Upper lobe of left lung (tissue), 6 donors: ENCODE data around the gene TTC9C. TPM values are rescaled to one million over a fixed set of nuclear protein-coding genes. Genes with fewer than 3 reads are reported as not detected.
A peak's percentile ranks its signal among the peaks of the same experiment; 100 is the strongest.

Source experiments
- ATAC-seq, 2 donors: fragments of 200-7000 bp; cut with Tn5 transposase; one replicate each; pipeline ENCODE4 v1.9.1; 2022; ENCODE audit warnings: mild to moderate bottlenecking in 2 of 2, moderate library complexity in 2 of 2; ENCODE audit not compliant: low FRiP score in 2 of 2
- DNase-seq, 2 donors: peaks; one replicate each; pipeline ENCODE4 v3.0.0-alpha.2; 2019 to 2020
- H3K27ac ChIP-seq, 4 donors: fragments of 200-600 bp; sonication (generic); one replicate each; pipeline ENCODE4 v1.5.1; 2016 to 2019
- H3K27me3 ChIP-seq, 4 donors: fragments of 200-600 bp; sonication (generic); one replicate each; pipeline ENCODE4 v1.5.1; 2017 to 2019
- H3K36me3 ChIP-seq, 4 donors: fragments of 200-600 bp; sonication (generic); one replicate each; pipeline ENCODE4 v1.5.1; 2016 to 2019
- H3K4me1 ChIP-seq, 4 donors: fragments of 200-600 bp; sonication (generic); one replicate each; pipeline ENCODE4 v1.5.1; 2018 to 2019
- H3K4me3 ChIP-seq, 4 donors: fragments of 200-600 bp; sonication (generic); one replicate each; pipeline ENCODE4 v1.5.1; 2017 to 2019; ENCODE audit warnings: mild to moderate bottlenecking in 2 of 4, moderate library complexity in 1 of 4
- H3K9me3 ChIP-seq, 4 donors: fragments of 200-600 bp; sonication (generic); one replicate each; pipeline ENCODE4 v1.5.1; 2018 to 2019
- CTCF ChIP-seq, 6 experiments: fragments of 450-650 bp in 4 of 6; fragments of 200-600 bp in 2 of 6; sonication (generic) in 2 of 6; IDR thresholded peaks; one replicate each; pipeline ENCODE4 v1.5.1; 2016 to 2019; ENCODE audit warnings: antibody characterized with exemption in 6 of 6
- EP300 ChIP-seq, 4 donors: sonication (generic); formaldehyde crosslinking; IDR thresholded peaks; one replicate each; pipeline ENCODE4 v1.5.1; 2017; ENCODE audit warnings: antibody characterized with exemption in 4 of 4, control low read depth in 2 of 4
- POLR2A ChIP-seq, 4 donors: fragments of 450-650 bp; IDR thresholded peaks; one replicate each; pipeline ENCODE4 v1.5.1; 2016 to 2017; ENCODE audit warnings: antibody characterized with exemption in 4 of 4, mild to moderate bottlenecking in 2 of 4
- POLR2AphosphoS5 ChIP-seq, 2 donors: sonication (generic); formaldehyde crosslinking; IDR thresholded peaks; one replicate each; pipeline ENCODE4 v1.5.1; 2017; ENCODE audit warnings: antibody characterized with exemption in 2 of 2
- WGBS, 2 donors: methylation state at CpG; one replicate each; pipeline ENCODE4 v1.1.5; 2017 to 2018; 5-methylcytosine and 5-hydroxymethylcytosine counted together
- total RNA-seq, 6 donors: library from RNA; depleted of rRNA in 4 of 6; stranded (reverse); fragments of >200 nt in 4 of 6; gene quantifications; one replicate each; pipeline versions ENCODE4 v1.1.0 to v1.2.1, GENCODE V29; 2016 to 2021
- donor health status: DM: no; HTN: no; CAD: no; lungs with moderate emphysema.
- donor health status: DM: no; HTN: yes; CAD: no; lungs with severe emphysema.

Gene TTC9C
- total RNA-seq, 6 donors from 2014 or later, result 18.9 to 31.5 (median 28.6) TPM

GRCh38 chr11:62782753-62783152 is 54.5 kb downstream of the TTC9C start:
- ATAC-seq (no peak), DNase-seq (no peak)
- Histone ChIP-seq H3K36me3 (peaks cover 0 to 49% (median 18%) of the 10 kb centered on the region in 4 donors), H3K4me1 (peaks cover 8 to 12% (median 9%) of the 10 kb centered on the region in 4 donors), H3K27ac (no peak overlapping the region), H3K27me3 (no peaks in the 10 kb centered on the region), H3K4me3 (no peak overlapping the region), H3K9me3 (no peaks in the 10 kb centered on the region)
- no peak for TF ChIP-seq POLR2AphosphoS5 (IDR thresholded peaks at IDR 0.05)
- 95 to 97% methylated on average over 7 of the region's 7 CpGs for WGBS, 2 donors

GRCh38 chr11:62786318-62787004 is 58.2 kb downstream of the TTC9C start:
- Histone ChIP-seq H3K9me3 (no peaks in the 10 kb centered on the region), H3K4me1 (peaks cover 33 to 49% (median 37%) of the 10 kb centered on the region in 4 donors), H3K27me3 (no peaks in the 10 kb centered on the region), H3K4me3 (peak overlapping the region; percentile 85 to 99 (median 93)), H3K27ac (peak overlapping the region; percentile 89 to 98 (median 94)), H3K36me3 (peaks cover 0 to 42% (median 14%) of the 10 kb centered on the region in 4 donors)
- peak; percentile 93 to 99 (median 98) for TF ChIP-seq CTCF (IDR thresholded peaks at IDR 0.05)
- TF ChIP-seq EP300 (IDR thresholded peaks at IDR 0.05), result no peak
- peak; percentile 24 to 37 for TF ChIP-seq POLR2AphosphoS5 (IDR thresholded peaks at IDR 0.05)
- DNase-seq (peak; percentile 94 to 98), ATAC-seq (peak; percentile 88 to 93)
- WGBS, 2 donors, result 5 to 16% methylated on average over 5 to 6 of the region's 51 CpGs

DNA sequence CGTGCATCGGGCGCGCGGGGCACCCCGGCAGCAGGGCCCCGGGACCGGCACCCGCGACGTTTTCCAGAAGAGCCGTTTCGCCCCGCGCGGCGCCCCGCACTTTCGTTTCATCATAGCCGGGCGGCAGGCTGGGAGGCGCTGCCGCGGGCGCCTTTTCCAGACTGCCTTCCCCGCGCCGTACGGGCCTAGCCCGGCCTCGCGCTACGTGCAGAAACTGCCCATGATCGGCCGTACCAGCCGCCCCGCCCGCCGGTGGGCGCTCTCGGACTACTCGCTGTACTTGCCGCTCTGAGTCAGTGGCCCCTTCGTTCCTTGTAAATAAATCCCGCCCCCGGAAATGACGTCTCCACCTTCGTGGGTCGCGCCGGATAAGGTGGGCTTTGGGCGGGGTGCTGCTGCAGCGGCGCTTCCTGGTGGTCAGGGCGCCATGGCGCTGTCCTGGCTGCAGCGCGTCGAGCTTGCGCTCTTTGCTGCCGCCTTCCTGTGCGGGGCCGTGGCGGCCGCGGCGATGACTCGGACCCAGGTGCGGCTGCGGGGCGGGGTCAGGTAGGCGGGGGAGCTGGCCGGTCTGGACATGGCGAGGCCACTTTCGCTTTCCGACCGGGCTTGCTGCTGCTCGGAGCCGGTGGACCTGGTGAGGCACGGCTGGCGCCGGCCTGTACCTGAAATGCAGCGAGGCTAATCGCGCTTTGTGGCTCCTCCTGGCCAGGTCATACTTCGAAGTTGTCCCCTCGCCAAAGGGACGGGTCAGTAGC is 58.9 kb downstream of the TTC9C start, which contains the start of gene TMEM179B:
TMEM179B (plus strand) TSS at position 398 of the 755 bp plus-strand sequence; CDS start at position 428, 30 bp downstream.
- peaks cover 36 to 54% (median 40%) of the 10 kb centered on the region in 4 donors for H3K4me1 ChIP-seq
- peak within 1 kb of the TSS; percentile 89 to 98 (median 94) for H3K27ac ChIP-seq
- peak; percentile 92 to 95 for ATAC-seq
- H3K36me3 ChIP-seq, result peaks cover 0 to 37% (median 11%) of the 10 kb centered on the region in 4 donors
- TF ChIP-seq POLR2AphosphoS5 (IDR thresholded peaks at IDR 0.05) (peak; percentile 99 to 100), POLR2A (IDR thresholded peaks at IDR 0.05) (peak; percentile 74 to 99 (median 95)), EP300 (IDR thresholded peaks at IDR 0.05) (peak in 1 of 4 donors; percentile 69), CTCF (IDR thresholded peaks at IDR 0.05) (peak in 5 of 6 experiments; percentile 24 to 77 (median 48))
- H3K27me3 ChIP-seq, result no peaks in the 10 kb centered on the region
- peak within 1 kb of the TSS; percentile 85 to 99 (median 93) for H3K4me3 ChIP-seq
- WGBS, 2 donors, result 0 to 3% methylated on average over 3 to 18 of the region's 88 CpGs
- H3K9me3 ChIP-seq, result no peaks in the 10 kb centered on the region
- DNase-seq, result peak; percentile 98 to 100

Other genes starting within 250 kb of the TTC9C start
- gene AHNAK, start 181.7 kb upstream of the TTC9C start, total RNA-seq, result 1,000 to 10,000 TPM in 2 of 6 donors, 100 to 1,000 TPM in 4; 583 to 1,153 (median 829) TPM
- 100 to 1,000 TPM; 557 to 997 (median 889) TPM for gene EEF1G, start 154.6 kb upstream of the TTC9C start, total RNA-seq
- 10 to 100 TPM in 3 of 6 donors, 1 to 10 TPM in 3; 5.3 to 25.4 (median 11.7) TPM for gene TUT1, start 137.0 kb upstream of the TTC9C start, total RNA-seq
- gene MTA2, start 126.6 kb upstream of the TTC9C start, total RNA-seq, result 10 to 100 TPM; 57.6 to 88.0 (median 69.8) TPM
- 100 to 1,000 TPM in 1 of 6 donors, 10 to 100 TPM in 5; 31.0 to 148 (median 71.0) TPM for gene EML3, start 115.7 kb upstream of the TTC9C start, total RNA-seq
- gene ROM1, start 115.2 kb upstream of the TTC9C start, total RNA-seq, result 1 to 10 TPM; 3.1 to 9.2 (median 5.2) TPM
- 10 to 100 TPM; 21.3 to 43.9 (median 37.9) TPM for gene B3GAT3, start 106.5 kb upstream of the TTC9C start, total RNA-seq
- gene GANAB, start 81.9 kb upstream of the TTC9C start, total RNA-seq, result 100 to 1,000 TPM in 4 of 6 donors, 10 to 100 TPM in 2; 82.3 to 240 (median 138) TPM
- 10 to 100 TPM in 5 of 6 donors, 1 to 10 TPM in 1; 9.5 to 31.5 (median 19.8) TPM for gene INTS5, start 75.2 kb upstream of the TTC9C start, total RNA-seq
- 10 to 100 TPM; 16.8 to 42.0 (median 30.6) TPM for gene C11orf98, start 63.3 kb upstream of the TTC9C start, total RNA-seq
- gene CSKMT, start 63.2 kb upstream of the TTC9C start, total RNA-seq, result 10 to 100 TPM in 3 of 6 donors, 1 to 10 TPM in 3; 5.7 to 16.0 (median 10.0) TPM
- gene UQCC3, start 56.8 kb upstream of the TTC9C start, total RNA-seq, result 10 to 100 TPM in 1 of 6 donors, 1 to 10 TPM in 5; 5.0 to 12.6 (median 6.7) TPM
- 10 to 100 TPM in 1 of 6 donors, 1 to 10 TPM in 5; 3.6 to 19.9 (median 6.8) TPM for gene LBHD1, start 56.2 kb upstream of the TTC9C start, total RNA-seq
- gene UBXN1, start 49.4 kb upstream of the TTC9C start, total RNA-seq, result 100 to 1,000 TPM; 104 to 186 (median 128) TPM
- gene LRRN4CL, start 39.0 kb upstream of the TTC9C start, total RNA-seq, result 1 to 10 TPM in 5 of 6 donors, under 1 TPM in 1; 0.61 to 6.4 (median 1.8) TPM
- 100 to 1,000 TPM in 2 of 6 donors, 10 to 100 TPM in 4; 75.5 to 198 (median 87.5) TPM for gene BSCL2, start 21.1 kb upstream of the TTC9C start, total RNA-seq
- not detected for gene GNG3, start 20.8 kb upstream of the TTC9C start, total RNA-seq
- gene HNRNPUL2, start 1.0 kb upstream of the TTC9C start, total RNA-seq, result 10 to 100 TPM; 23.9 to 76.5 (median 46.3) TPM
- 10 to 100 TPM in 3 of 6 donors, 1 to 10 TPM in 3; 7.3 to 15.3 (median 11.7) TPM for gene ZBTB3, start 25.7 kb downstream of the TTC9C start, total RNA-seq
- 10 to 100 TPM; 15.8 to 62.9 (median 38.8) TPM for gene POLR2G, start 33.1 kb downstream of the TTC9C start, total RNA-seq
- gene TAF6L, start 42.9 kb downstream of the TTC9C start, total RNA-seq, result 10 to 100 TPM; 16.7 to 51.3 (median 27.0) TPM
- 10 to 100 TPM; 38.8 to 98.2 (median 56.2) TPM for gene TMEM179B, start 58.9 kb downstream of the TTC9C start, total RNA-seq
- 10 to 100 TPM; 11.3 to 28.7 (median 15.4) TPM for gene TMEM223, start 63.5 kb downstream of the TTC9C start, total RNA-seq
- gene NXF1, start 77.0 kb downstream of the TTC9C start, total RNA-seq, result 100 to 1,000 TPM in 1 of 6 donors, 10 to 100 TPM in 5; 56.1 to 215 (median 81.2) TPM
- gene STX5, start 103.6 kb downstream of the TTC9C start, total RNA-seq, result 10 to 100 TPM; 25.3 to 53.8 (median 44.9) TPM
- not detected for gene TEX54, start 104.4 kb downstream of the TTC9C start, total RNA-seq
- gene WDR74, start 111.1 kb downstream of the TTC9C start, total RNA-seq, result 10 to 100 TPM; 31.5 to 56.6 (median 50.4) TPM
- gene SLC3A2, start 152.4 kb downstream of the TTC9C start, total RNA-seq, result 100 to 1,000 TPM; 120 to 236 (median 179) TPM
- 1 to 10 TPM in 4 of 6 donors, under 1 TPM in 1, not detected in 1; 0.59 to 7.3 (median 3.0) TPM for gene CHRM1, start 192.9 kb downstream of the TTC9C start, total RNA-seq